ENCODE data around the gene LRRC32. TPM values are rescaled to one million over a fixed set of nuclear protein-coding genes. Genes with fewer than 3 reads are reported as not detected.

Gene LRRC32
- polyA plus RNA-seq, 2 of the 4 experiments (the other 2 are of a cell fraction), result 0.25 to 0.62 TPM

DNA sequence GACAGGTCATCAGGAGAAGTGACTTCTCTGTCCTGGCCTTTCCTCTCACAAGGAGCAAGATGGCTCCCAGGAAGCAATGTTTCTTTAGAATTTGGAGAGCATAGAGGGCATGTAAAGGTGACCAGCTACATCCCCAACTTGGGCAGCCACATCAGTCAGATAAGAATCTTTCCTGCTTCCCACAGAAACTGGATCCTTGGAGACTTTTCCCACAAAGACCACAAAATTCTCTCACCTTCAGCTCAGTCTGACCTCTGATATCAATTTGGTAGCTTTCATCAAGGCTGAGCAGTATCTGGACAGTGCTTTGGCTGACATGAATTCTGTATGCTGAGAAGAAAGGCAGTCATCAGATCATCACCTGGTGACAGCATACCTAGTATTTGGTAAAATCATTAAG, 23.3 kb upstream of the LRRC32 start:
- DNase-seq (ENCODE audit: low read depth in 1 of 2, low spot score in 1 of 2) (no peak), FAIRE-seq (no peak), ATAC-seq (no peak)
- Histone ChIP-seq H3K4me1 (peaks cover 14% of the 10 kb centered on the region; the same call in 2 of the 3 replicates), H3K4me2 (no peak overlapping the region), H3K27ac (peak overlapping the region in 1 of 2 experiments; percentile 61; a peak in 3 of 6 replicates), H3K9me3 (no peaks in the 10 kb centered on the region), H3K4me3 (no peak overlapping the region)
- no peak for TF ChIP-seq CEBPB (IDR thresholded peaks at IDR 0.05)
- no peak for TF ChIP-seq NPAS2 (CRISPR knock-in tag; IDR thresholded peaks at IDR 0.05; ENCODE audit: borderline replicate concordance)
- no peak for TF ChIP-seq FOXS1 (CRISPR knock-in tag; IDR thresholded peaks at IDR 0.05)
- TF ChIP-seq FOSB (CRISPR knock-in tag; IDR thresholded peaks at IDR 0.05), result no peak
- TF ChIP-seq ZFP36 (IDR thresholded peaks at IDR 0.05; ENCODE audit: borderline replicate concordance, partially characterized antibody), result no peak
- TF ChIP-seq, protein P1, sequence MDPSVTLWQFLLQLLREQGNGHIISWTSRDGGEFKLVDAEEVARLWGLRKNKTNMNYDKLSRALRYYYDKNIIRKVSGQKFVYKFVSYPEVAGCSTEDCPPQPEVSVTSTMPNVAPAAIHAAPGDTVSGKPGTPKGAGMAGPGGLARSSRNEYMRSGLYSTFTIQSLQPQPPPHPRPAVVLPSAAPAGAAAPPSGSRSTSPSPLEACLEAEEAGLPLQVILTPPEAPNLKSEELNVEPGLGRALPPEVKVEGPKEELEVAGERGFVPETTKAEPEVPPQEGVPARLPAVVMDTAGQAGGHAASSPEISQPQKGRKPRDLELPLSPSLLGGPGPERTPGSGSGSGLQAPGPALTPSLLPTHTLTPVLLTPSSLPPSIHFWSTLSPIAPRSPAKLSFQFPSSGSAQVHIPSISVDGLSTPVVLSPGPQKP (IDR thresholded peaks at IDR 0.05; ENCODE audit: low read depth, low read length), result no peak
- TF ChIP-seq MYC (IDR thresholded peaks at IDR 0.05; ENCODE audit: borderline replicate concordance, low read length), result no peak
- ChIA-PET CTCF (interaction anchor here (0.8 to 2.4 kb wide), 4 partner anchors 12 to 95 kb away, joined by 3 to 10 read pairs (median 4); no protein-coding TSS in a partner anchor), POLR2A (no interaction called here)

DNA sequence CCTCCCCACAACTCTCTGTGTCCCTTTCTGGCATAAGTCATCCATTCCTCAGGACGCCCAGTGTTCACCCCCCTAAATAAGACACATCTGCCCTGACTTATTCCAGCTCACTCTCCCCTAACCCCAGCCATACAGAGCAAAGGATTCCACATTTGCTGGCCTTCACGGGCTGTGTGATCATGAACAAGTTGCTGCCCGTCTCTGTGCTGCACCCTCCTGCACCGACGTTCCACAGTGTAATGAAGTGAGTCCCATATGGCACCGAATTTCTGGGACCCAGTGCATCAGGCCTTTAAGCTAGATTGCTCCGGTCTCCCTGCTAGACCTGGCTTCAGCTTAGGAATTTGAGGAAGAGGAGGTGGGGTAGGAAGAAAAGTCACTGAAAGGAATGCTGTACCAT, 22.4 kb upstream of the LRRC32 start:
- no peak for ATAC-seq
- CTCF ChIA-PET, result interaction anchor here (0.7 to 1.9 kb wide), 2 partner anchors 29 to 485 kb away, joined by 3 to 6 read pairs; no protein-coding TSS in a partner anchor
- H3K4me3 ChIP-seq, result no peak overlapping the region

DNA sequence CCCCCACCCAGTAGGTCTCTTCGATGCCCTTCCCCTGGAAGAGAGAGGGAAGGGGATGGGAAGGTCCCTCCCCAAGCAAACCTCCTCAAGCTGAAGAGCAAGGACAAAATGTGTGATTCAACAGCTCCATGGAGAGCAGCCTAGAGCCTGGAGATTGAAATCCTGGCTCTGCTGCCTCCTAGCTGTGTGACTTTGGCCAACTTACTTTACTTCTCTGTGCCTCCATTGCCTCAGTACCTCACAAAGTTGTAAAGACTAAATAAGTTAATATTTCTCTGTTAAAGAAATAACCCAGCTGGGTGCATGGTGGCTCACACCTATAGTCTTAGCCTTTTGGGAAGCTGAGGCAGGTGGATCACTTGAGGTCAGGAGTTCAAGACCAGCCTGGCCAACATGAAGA, 21.1 kb upstream of the LRRC32 start:
- WGBS (ENCODE audit: missing lambda C conversion rate), result 67% methylated on average over 1 of the region's 1 CpG
- FAIRE-seq, result no peak
- CTCF ChIA-PET, result interaction anchor here (1.3 to 3.1 kb wide), 3 partner anchors 10 to 483 kb away, joined by 4 to 11 read pairs (median 6); no protein-coding TSS in a partner anchor

More for the DNA sequence above, 22.4 kb upstream of the LRRC32 start:
- WGBS (ENCODE audit: missing lambda C conversion rate), result 60% methylated on average over 7 of the region's 7 CpGs
- DNase-seq (ENCODE audit: low read depth in 1 of 2, low spot score in 1 of 2) (no peak), FAIRE-seq (no peak)
- Histone ChIP-seq H3K4me2 (no peak overlapping the region), H3K4me1 (peaks cover 14% of the 10 kb centered on the region; the same call in 2 of the 3 replicates), H3K9me3 (no peaks in the 10 kb centered on the region), H3K27ac (peak overlapping the region in 1 of 2 experiments; percentile 61; a peak in 2 of 6 replicates)
- POLR2A ChIA-PET, result no interaction called here
- no peak for TF ChIP-seq ZNF302 (CRISPR knock-in tag; IDR thresholded peaks at IDR 0.05)
- no peak for TF ChIP-seq POLR2A (IDR thresholded peaks at IDR 0.05; ENCODE audit: low read length)
- TF ChIP-seq JUNB (IDR thresholded peaks at IDR 0.05), result no peak
- no peak for TF ChIP-seq BHLHE40 (IDR thresholded peaks at IDR 0.05; ENCODE audit: low read depth, low read length)
- TF ChIP-seq RAD21 (conservative IDR thresholded peaks at IDR 0.05 in 1 of 2, IDR thresholded peaks at IDR 0.05 in 1 of 2), result no peak
- TF ChIP-seq HDAC2 (IDR thresholded peaks at IDR 0.05), result no peak
- no peak for TF ChIP-seq EHF (CRISPR knock-in tag; IDR thresholded peaks at IDR 0.05)
- TF ChIP-seq ZFP36 (IDR thresholded peaks at IDR 0.05; ENCODE audit: borderline replicate concordance, partially characterized antibody), result no peak

More for the DNA sequence above, 21.1 kb upstream of the LRRC32 start:
- no peak for DNase-seq (ENCODE audit: low read depth in 1 of 2, low spot score in 1 of 2)
- no peak for ATAC-seq
- POLR2A ChIA-PET, result no interaction called here
- H3K9me3 ChIP-seq, result no peaks in the 10 kb centered on the region
- no peak overlapping the region for H3K4me2 ChIP-seq
- peaks cover 14% of the 10 kb centered on the region; the same call in 2 of the 3 replicates for H3K4me1 ChIP-seq
- H3K27ac ChIP-seq, result peak overlapping the region in 1 of 2 experiments; percentile 16; a peak in 1 of 6 replicates
- TF ChIP-seq ZFP36 (IDR thresholded peaks at IDR 0.05; ENCODE audit: borderline replicate concordance, partially characterized antibody), result peak; percentile 34
- TF ChIP-seq, protein P2, sequence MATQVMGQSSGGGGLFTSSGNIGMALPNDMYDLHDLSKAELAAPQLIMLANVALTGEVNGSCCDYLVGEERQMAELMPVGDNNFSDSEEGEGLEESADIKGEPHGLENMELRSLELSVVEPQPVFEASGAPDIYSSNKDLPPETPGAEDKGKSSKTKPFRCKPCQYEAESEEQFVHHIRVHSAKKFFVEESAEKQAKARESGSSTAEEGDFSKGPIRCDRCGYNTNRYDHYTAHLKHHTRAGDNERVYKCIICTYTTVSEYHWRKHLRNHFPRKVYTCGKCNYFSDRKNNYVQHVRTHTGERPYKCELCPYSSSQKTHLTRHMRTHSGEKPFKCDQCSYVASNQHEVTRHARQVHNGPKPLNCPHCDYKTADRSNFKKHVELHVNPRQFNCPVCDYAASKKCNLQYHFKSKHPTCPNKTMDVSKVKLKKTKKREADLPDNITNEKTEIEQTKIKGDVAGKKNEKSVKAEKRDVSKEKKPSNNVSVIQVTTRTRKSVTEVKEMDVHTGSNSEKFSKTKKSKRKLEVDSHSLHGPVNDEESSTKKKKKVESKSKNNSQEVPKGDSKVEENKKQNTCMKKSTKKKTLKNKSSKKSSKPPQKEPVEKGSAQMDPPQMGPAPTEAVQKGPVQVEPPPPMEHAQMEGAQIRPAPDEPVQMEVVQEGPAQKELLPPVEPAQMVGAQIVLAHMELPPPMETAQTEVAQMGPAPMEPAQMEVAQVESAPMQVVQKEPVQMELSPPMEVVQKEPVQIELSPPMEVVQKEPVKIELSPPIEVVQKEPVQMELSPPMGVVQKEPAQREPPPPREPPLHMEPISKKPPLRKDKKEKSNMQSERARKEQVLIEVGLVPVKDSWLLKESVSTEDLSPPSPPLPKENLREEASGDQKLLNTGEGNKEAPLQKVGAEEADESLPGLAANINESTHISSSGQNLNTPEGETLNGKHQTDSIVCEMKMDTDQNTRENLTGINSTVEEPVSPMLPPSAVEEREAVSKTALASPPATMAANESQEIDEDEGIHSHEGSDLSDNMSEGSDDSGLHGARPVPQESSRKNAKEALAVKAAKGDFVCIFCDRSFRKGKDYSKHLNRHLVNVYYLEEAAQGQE (IDR thresholded peaks at IDR 0.05), result no peak
- H3K4me3 ChIP-seq, result no peak overlapping the region

All from A549 (cell line).